HepG2 (cell line): Measurements from ENCODE around the gene PPP1R13B. TPM values are rescaled to one million over a fixed set of nuclear protein-coding genes. Genes with fewer than 3 reads are reported as not detected.

Source experiments
- ATAC-seq: fragments of 200-7000 bp; cut with Tn5 transposase; 3 replicates; pipeline ENCODE4 v1.9.1; 2020; ENCODE audit warnings: mild to moderate bottlenecking, moderate library complexity
- BruUV-seq: library from RNA; stranded (reverse); fragments of 400-500 nt; replicated peaks from 2 replicates; lab custom pipeline; 2021; lab: Mats Ljungman, UMichigan
- CTCF ChIA-PET: fragments of 300-600 bp; formaldehyde crosslinking; extraction: SDS; loops from one replicate; lab custom pipeline; 2021; ENCODE audit warnings: low total read pairs, inconsistent platforms, low intra/inter-chr PET ratio; lab: Yijun Ruan, JAX
- POLR2A ChIA-PET: fragments of 350-600 bp; sonication (Branson Sonifier 250); formaldehyde crosslinking; loops from one replicate; lab custom pipeline; 2020; ENCODE audit warnings: antibody characterized with exemption, inconsistent platforms; lab: Yijun Ruan, JAX
- DNase-seq: peaks from one replicate; pipeline ENCODE4 v3.0.0-alpha.2; 2015; ENCODE audit warnings: low spot score
- FAIRE-seq: peaks from 3 replicates; lab custom pipeline; 2011; peaks lifted over from hg19 to GRCh38; lab: Jason Lieb, UNC
- H2AFZ ChIP-seq: one replicate; pipeline ENCODE4 v1.6.1; 2011; ENCODE audit warnings: low read length, inconsistent platforms
- H3K27ac ChIP-seq: fragments of 300-600 bp; 3 replicates; pipeline ENCODE4 v1.8.0; 2011; ENCODE audit warnings: mixed run types, mild to moderate bottlenecking, mixed read lengths, low read length, inconsistent platforms; ENCODE audit not compliant: insufficient read depth; ENCODE audit errors: extremely low read length
- H3K27me3 ChIP-seq, 2 experiments: fragments of 200-600 bp in 1 of 2; 2 replicates in 1 of 2; 3 replicates in 1 of 2; pipeline versions ENCODE4 v1.6.0 to v1.8.0; 2011; ENCODE audit warnings: low read length in 2 of 2, mild to moderate bottlenecking in 2 of 2, moderate library complexity in 2 of 2, inconsistent platforms in 1 of 2; ENCODE audit not compliant: insufficient read depth in 2 of 2, control insufficient read depth in 1 of 2
- H3K36me3 ChIP-seq, 2 experiments: fragments of 200-600 bp in 1 of 2; replicated peaks in 1 of 2; 2 replicates in 1 of 2; 3 replicates in 1 of 2; pipeline versions ENCODE4 v1.5.1 to v1.8.0; 2011; ENCODE audit warnings: low read length in 2 of 2, inconsistent platforms in 1 of 2; ENCODE audit not compliant: insufficient read depth in 2 of 2, control insufficient read depth in 1 of 2
- H3K4me1 ChIP-seq: 2 replicates; pipeline ENCODE4 v1.5.1; 2012; ENCODE audit warnings: low read length, inconsistent platforms; ENCODE audit not compliant: insufficient read depth
- H3K4me2 ChIP-seq: 2 replicates; pipeline ENCODE4 v1.6.0; 2011; ENCODE audit warnings: low read depth, low read length, inconsistent platforms
- H3K4me3 ChIP-seq, 3 experiments: fragments of 200-600 bp in 1 of 3; sonication (generic), shearing (Covaris generic) in 1 of 3; replicated peaks in 1 of 3; 2 replicates each; pipeline ENCODE4 v1.5.1; 2011 to 2016; ENCODE audit warnings: low read length in 3 of 3, inconsistent platforms in 2 of 3, low read depth in 2 of 3, mild to moderate bottlenecking in 2 of 3, control low read depth in 1 of 3, mixed read lengths in 1 of 3; ENCODE audit not compliant: insufficient read depth in 1 of 3
- H3K79me2 ChIP-seq: one replicate; pipeline ENCODE4 v1.6.1; 2011; ENCODE audit warnings: low read length, inconsistent platforms; ENCODE audit not compliant: insufficient read depth
- H3K9ac ChIP-seq: 2 replicates; pipeline ENCODE4 v1.6.0; 2011; ENCODE audit warnings: mild to moderate bottlenecking, low read depth, low read length, inconsistent platforms; ENCODE audit not compliant: insufficient read depth
- H3K9me3 ChIP-seq: 2 replicates; pipeline ENCODE4 v1.5.1; 2012; ENCODE audit warnings: mild to moderate bottlenecking, low read length
- H4K20me1 ChIP-seq: 2 replicates; pipeline ENCODE4 v1.6.0; 2011; ENCODE audit warnings: inconsistent platforms, mild to moderate bottlenecking, low read length, moderate library complexity; ENCODE audit not compliant: insufficient read depth
- CBX5 ChIP-seq: sonication (generic); formaldehyde crosslinking; IDR thresholded peaks from 2 replicates; pipeline ENCODE4 v1.4.0; 2020; ENCODE audit warnings: missing genetic modification reagents, borderline replicate concordance
- CSRNP2 ChIP-seq: sonication (generic); formaldehyde crosslinking; conservative IDR thresholded peaks from 2 replicates; pipeline ENCODE4 v1.8.0; 2022; ENCODE audit warnings: low read depth, missing genetic modification reagents
- DR1 ChIP-seq: sonication (generic); formaldehyde crosslinking; IDR thresholded peaks from 2 replicates; pipeline ENCODE4 v1.8.0; 2021; ENCODE audit warnings: mild to moderate bottlenecking, missing genetic modification reagents, inconsistent platforms
- ETV5 ChIP-seq: IDR thresholded peaks from 2 replicates; pipeline ENCODE4 v1.6.1; 2018; ENCODE audit warnings: missing biosample characterization, missing genetic modification reagents, inconsistent platforms, borderline replicate concordance
- EZH2 ChIP-seq: conservative IDR thresholded peaks from 2 replicates; pipeline ENCODE4 v1.6.1; 2012; ENCODE audit warnings: mild to moderate bottlenecking, low read depth, low read length, moderate library complexity
- GATA4 ChIP-seq: sonication (generic); IDR thresholded peaks from 2 replicates; pipeline ENCODE4 v1.6.1; 2016; ENCODE audit warnings: antibody characterized with exemption, low read depth, borderline replicate concordance
- GTF3A ChIP-seq: sonication (generic); formaldehyde crosslinking; conservative IDR thresholded peaks from 2 replicates; pipeline ENCODE4 v1.4.0; 2020; ENCODE audit warnings: mild to moderate bottlenecking, missing genetic modification reagents
- HHEX ChIP-seq: IDR thresholded peaks from 2 replicates; pipeline ENCODE4 v1.6.1; 2016; ENCODE audit warnings: control low read depth
- KLF11 ChIP-seq: IDR thresholded peaks from 2 replicates; pipeline ENCODE4 v1.6.1; 2016; ENCODE audit warnings: missing compliant biosample characterization
- LRRFIP1 ChIP-seq: sonication (generic); formaldehyde crosslinking; conservative IDR thresholded peaks from 2 replicates; pipeline ENCODE4 v1.4.0; 2020; ENCODE audit warnings: missing genetic modification reagents
- MED1 ChIP-seq: sonication (generic); formaldehyde crosslinking; IDR thresholded peaks from 2 replicates; pipeline ENCODE4 v1.4.0; 2020; ENCODE audit warnings: missing genetic modification reagents
- MIER3 ChIP-seq: IDR thresholded peaks from 2 replicates; pipeline ENCODE4 v1.6.1; 2016; ENCODE audit warnings: missing compliant biosample characterization, borderline replicate concordance
- NONO ChIP-seq, 2 experiments: fragments of 450-650 bp in 1 of 2; sonication (generic) in 1 of 2; formaldehyde crosslinking in 1 of 2; IDR thresholded peaks in 1 of 2; conservative IDR thresholded peaks in 1 of 2; 2 replicates each; pipeline versions ENCODE4 v1.6.1 to v1.8.0; 2017 to 2022; ENCODE audit warnings: mild to moderate bottlenecking in 1 of 2, missing genetic modification reagents in 1 of 2, moderate library complexity in 1 of 2
- SALL2 ChIP-seq: sonication (generic); formaldehyde crosslinking; IDR thresholded peaks from 2 replicates; pipeline ENCODE4 v1.8.1; 2023; ENCODE audit warnings: mild to moderate bottlenecking, missing genetic modification reagents, inconsistent platforms
- ZNF20 ChIP-seq: sonication (generic); formaldehyde crosslinking; IDR thresholded peaks from 2 replicates; pipeline ENCODE4 v1.4.0; 2020; ENCODE audit warnings: mild to moderate bottlenecking, moderate library complexity, missing genetic modification reagents
- ZNF749 ChIP-seq: sonication (generic); formaldehyde crosslinking; IDR thresholded peaks from 2 replicates; pipeline ENCODE4 v1.8.0; 2022; ENCODE audit warnings: mild to moderate bottlenecking, missing genetic modification reagents, moderate library complexity, borderline replicate concordance
- WGBS: methylation state at CpG from one replicate; pipeline ENCODE4 v1.1.6; 2017; ENCODE audit warnings: low lambda C conversion rate; 5-methylcytosine and 5-hydroxymethylcytosine counted together
- in situ Hi-C: cut with HindIII; loops from 2 replicates; pipeline ENCODE4 v1.10.0; 2017; ENCODE audit warnings: low pct_unique_long_range_greater_than_20kb; ENCODE audit not compliant: extremely low pct_ligation_motif_present
- intact Hi-C: fragments of 100-400 bp; cut with micrococcal nuclease; formaldehyde crosslinking; loops from one replicate; pipeline ENCODE4 v1.10.0; 2022; ENCODE audit not compliant: unreplicated experiment
- polyA plus RNA-seq, 8 experiments: library from polyadenylated mRNA; depleted of rRNA in 3 of 8; stranded (reverse) in 7 of 8; unstranded in 1 of 8; fragments of >200 nt; fragmentation: Illumina TruSeq in 4 of 8; extraction: Trizol in 4 of 8; gene quantifications; 2 replicates each; pipeline versions ENCODE4 v1.2.1 to v1.2.3, GENCODE V29; 2011 to 2016; ENCODE audit warnings: low read depth in 4 of 8, missing spikeins in 1 of 8, mixed read lengths in 1 of 8; ENCODE audit not compliant: insufficient read depth in 1 of 8
- total RNA-seq, 5 experiments: library from RNA; depleted of rRNA; stranded (reverse); fragments of >200 nt; fragmentation: Illumina TruSeq; extraction: Trizol; gene quantifications; 2 replicates each; pipeline ENCODE4 v1.2.3, GENCODE V29; 2016; ENCODE audit warnings: low read depth in 1 of 5
- TF ChIP-seq, protein P1 (sequence below): sonication (generic); formaldehyde crosslinking; IDR thresholded peaks from 2 replicates; pipeline ENCODE4 v1.5.0; 2020; ENCODE audit warnings: missing genetic modification reagents

PPP1R13B gene
- total and polyA plus RNA-seq, 2 of the 13 experiments (the other 11 are each of a cell fraction or from before 2014, with no cell fraction given), result 4.6 to 9.4 TPM

DNA sequence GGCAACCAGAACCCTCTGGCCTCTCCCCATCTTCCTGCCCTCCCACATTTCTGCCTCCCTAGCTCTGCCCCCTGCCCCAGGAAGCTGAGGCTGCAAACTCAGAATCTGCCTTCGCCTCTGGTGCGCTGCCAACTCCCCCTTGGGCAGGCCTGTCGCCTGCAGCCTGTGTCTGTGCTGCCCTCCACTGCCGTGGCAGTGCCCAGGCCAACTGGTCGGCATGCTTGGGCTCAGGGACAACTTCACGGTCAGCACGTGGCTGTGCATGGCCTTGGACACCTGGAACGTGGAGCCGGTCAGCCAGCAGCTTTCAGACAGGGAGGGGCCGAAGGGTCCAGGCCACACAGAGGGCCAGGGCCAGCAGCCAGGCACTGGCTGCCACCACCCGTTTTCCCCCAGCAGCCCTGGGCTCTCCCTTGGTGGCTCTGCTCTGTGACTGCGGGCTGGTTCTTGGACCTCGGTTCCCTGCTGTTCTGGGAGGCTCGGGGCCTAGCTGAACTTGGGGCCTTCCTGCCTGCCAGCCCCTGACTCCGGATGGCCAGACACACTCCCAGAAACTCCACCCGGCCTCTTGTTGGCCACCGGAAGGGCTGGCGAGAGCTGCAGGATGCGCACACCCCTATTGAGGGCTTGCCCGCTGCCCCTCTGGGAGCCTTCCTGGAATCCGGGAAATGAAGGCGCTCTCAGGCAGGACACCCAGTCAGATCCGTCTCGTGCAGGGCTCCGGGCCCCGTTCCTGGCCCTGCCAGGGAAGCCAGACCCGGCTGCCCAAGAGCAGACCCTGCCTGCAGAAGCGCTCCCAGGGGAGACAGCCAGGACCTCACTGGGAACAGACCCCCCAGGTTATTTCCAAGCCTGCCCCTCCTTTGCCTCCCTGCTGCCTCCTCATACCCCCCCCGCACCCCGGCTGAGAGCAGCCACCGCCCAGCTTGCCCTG lies 34.2 kb upstream of the PPP1R13B start:
- POLR2A ChIA-PET, result interaction anchor here (0.8 to 5.5 kb wide), 14 partner anchors 10 to 287 kb away, joined by 3 to 195 read pairs (median 7); partner anchors contain the start of genes PPP1R13B, XRCC3 and ZFYVE21
- no peaks in the 10 kb centered on the region for H3K9me3 ChIP-seq
- H3K27me3 ChIP-seq, result no peaks in the 10 kb centered on the region; a peak in 1 of 5 replicates
- in situ Hi-C loops, result no loop called here
- no peaks in the 10 kb centered on the region for H4K20me1 ChIP-seq
- no peak overlapping the region for H2AFZ ChIP-seq
- CTCF ChIA-PET, result no interaction called here
- FAIRE-seq, result no peak
- peak overlapping the region in 1 of 3 experiments; percentile 78; a peak in 2 of 6 replicates for H3K4me3 ChIP-seq
- H3K27ac ChIP-seq, result peak overlapping the region; percentile 98
- H3K4me2 ChIP-seq, result peak overlapping the region; percentile 94
- no TSS peak for BruUV-seq
- DNase-seq, result peak; percentile 75
- H3K4me1 ChIP-seq, result peaks cover 79% of the 10 kb centered on the region
- H3K9ac ChIP-seq, result peak overlapping the region; percentile 79
- no peaks in the 10 kb centered on the region; a peak in 1 of 5 replicates for H3K36me3 ChIP-seq
- WGBS, result 65% methylated on average over 21 of the region's 31 CpGs
- peaks cover 15% of the 10 kb centered on the region for H3K79me2 ChIP-seq
- ATAC-seq, result peak; percentile 58
- intact Hi-C loops, result no loop called here
- TF ChIP-seq GATA4, result no peak
- TF ChIP-seq CBX5 (CRISPR knock-in tag), result peak; percentile 78; the same call in 1 of the 2 replicates
- TF ChIP-seq, protein P1, sequence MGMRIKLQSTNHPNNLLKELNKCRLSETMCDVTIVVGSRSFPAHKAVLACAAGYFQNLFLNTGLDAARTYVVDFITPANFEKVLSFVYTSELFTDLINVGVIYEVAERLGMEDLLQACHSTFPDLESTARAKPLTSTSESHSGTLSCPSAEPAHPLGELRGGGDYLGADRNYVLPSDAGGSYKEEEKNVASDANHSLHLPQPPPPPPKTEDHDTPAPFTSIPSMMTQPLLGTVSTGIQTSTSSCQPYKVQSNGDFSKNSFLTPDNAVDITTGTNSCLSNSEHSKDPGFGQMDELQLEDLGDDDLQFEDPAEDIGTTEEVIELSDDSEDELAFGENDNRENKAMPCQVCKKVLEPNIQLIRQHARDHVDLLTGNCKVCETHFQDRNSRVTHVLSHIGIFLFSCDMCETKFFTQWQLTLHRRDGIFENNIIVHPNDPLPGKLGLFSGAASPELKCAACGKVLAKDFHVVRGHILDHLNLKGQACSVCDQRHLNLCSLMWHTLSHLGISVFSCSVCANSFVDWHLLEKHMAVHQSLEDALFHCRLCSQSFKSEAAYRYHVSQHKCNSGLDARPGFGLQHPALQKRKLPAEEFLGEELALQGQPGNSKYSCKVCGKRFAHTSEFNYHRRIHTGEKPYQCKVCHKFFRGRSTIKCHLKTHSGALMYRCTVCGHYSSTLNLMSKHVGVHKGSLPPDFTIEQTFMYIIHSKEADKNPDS (CRISPR knock-in tag), result peak; percentile 92
- peak; percentile 59; the same call in 1 of the 2 replicates for TF ChIP-seq ETV5
- peak; percentile 73; the same call in 1 of the 2 replicates for TF ChIP-seq SALL2 (CRISPR knock-in tag)
- TF ChIP-seq CSRNP2 (CRISPR knock-in tag), result no peak
- peak; percentile 96 for TF ChIP-seq MED1 (CRISPR knock-in tag)
- TF ChIP-seq MIER3 (CRISPR knock-in tag), result no peak; the same call in 1 of the 2 replicates
- TF ChIP-seq ZNF20 (CRISPR knock-in tag), result peak; percentile 63; the same call in 1 of the 2 replicates
- TF ChIP-seq LRRFIP1 (CRISPR knock-in tag), result no peak
- TF ChIP-seq NONO (IDR thresholded peaks at IDR 0.05), result no peak
- peak; percentile 98 for TF ChIP-seq NONO (CRISPR knock-in tag; conservative IDR thresholded peaks at IDR 0.05)
- TF ChIP-seq HHEX (CRISPR knock-in tag), result no peak
- TF ChIP-seq KLF11 (CRISPR knock-in tag), result 0 out of 2 replicates have a peak, but pooled peaks have one; percentile 63
- no peak for TF ChIP-seq GTF3A (CRISPR knock-in tag)
- TF ChIP-seq ZNF749 (CRISPR knock-in tag), result peak; percentile 95
- no peak; the same call in 1 of the 2 replicates for TF ChIP-seq DR1 (CRISPR knock-in tag)
- TF ChIP-seq EZH2, result no peak
